ENCODE data around the gene ENO4. TPM values are rescaled to one million over a fixed set of nuclear protein-coding genes. Genes with fewer than 3 reads are reported as not detected.

Gene ENO4
- total and polyA plus RNA-seq, 12 donors, result 0.11 to 0.19 (median 0.13) TPM; not detected in 9

DNA sequence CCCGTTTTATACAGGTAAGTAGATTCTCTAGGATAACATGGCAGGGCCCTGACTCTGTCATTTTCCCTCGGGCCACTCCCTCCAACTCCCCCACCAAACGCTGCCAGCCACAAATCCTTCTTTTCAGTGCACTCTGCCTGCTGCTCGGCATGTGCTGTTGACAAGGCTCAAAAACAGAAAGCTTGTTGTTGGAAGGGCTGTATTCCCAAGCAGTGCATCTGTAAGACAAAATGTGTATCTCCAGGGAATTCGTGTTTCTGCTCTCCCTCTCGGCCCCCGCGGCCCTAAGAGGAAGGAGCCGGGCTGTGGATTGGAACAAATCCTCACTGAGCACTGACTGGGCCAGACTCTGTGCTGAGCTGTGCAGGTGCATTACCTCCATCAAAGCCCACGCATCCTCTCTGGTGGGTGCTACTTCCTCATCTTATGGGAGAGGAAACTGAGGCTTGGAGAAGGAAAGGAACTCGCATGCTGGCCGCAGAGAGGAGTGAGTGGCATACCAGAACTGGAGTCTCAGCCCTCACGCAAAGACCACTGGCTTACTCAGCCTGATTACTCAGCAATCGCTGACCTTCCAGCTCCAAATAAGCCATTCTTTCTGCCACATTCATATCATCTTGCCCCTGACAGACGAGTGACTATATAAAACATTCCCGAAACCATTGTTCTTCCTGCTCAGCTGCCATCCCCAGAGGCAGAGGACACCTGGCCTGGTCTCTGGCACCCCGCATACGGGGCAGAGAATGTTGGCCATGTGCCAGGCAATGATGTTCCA, 33.5 kb upstream of the ENO4 start:
- Histone ChIP-seq H3K4me3 (no peak overlapping the region), H3K36me3 (no peaks in the 10 kb centered on the region), H3K27me3 (peaks cover 0 to 44% (median 19%) of the 10 kb centered on the region in 7 donors), H3K27ac (no peak overlapping the region), H3K4me1 (no peaks in the 10 kb centered on the region), H3K9me3 (peaks cover 0 to 5% (median 0%) of the 10 kb centered on the region in 11 donors)
- DNase-seq (no peak), ATAC-seq (no peak)
- 61 to 69% methylated on average over 18 of the region's 18 CpGs for WGBS, 2 donors
- intact Hi-C loops (cut with DNase I), result no loop called here
- TF ChIP-seq, protein P1, sequence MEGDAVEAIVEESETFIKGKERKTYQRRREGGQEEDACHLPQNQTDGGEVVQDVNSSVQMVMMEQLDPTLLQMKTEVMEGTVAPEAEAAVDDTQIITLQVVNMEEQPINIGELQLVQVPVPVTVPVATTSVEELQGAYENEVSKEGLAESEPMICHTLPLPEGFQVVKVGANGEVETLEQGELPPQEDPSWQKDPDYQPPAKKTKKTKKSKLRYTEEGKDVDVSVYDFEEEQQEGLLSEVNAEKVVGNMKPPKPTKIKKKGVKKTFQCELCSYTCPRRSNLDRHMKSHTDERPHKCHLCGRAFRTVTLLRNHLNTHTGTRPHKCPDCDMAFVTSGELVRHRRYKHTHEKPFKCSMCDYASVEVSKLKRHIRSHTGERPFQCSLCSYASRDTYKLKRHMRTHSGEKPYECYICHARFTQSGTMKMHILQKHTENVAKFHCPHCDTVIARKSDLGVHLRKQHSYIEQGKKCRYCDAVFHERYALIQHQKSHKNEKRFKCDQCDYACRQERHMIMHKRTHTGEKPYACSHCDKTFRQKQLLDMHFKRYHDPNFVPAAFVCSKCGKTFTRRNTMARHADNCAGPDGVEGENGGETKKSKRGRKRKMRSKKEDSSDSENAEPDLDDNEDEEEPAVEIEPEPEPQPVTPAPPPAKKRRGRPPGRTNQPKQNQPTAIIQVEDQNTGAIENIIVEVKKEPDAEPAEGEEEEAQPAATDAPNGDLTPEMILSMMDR (IDR thresholded peaks at IDR 0.05), result no peak

DNA sequence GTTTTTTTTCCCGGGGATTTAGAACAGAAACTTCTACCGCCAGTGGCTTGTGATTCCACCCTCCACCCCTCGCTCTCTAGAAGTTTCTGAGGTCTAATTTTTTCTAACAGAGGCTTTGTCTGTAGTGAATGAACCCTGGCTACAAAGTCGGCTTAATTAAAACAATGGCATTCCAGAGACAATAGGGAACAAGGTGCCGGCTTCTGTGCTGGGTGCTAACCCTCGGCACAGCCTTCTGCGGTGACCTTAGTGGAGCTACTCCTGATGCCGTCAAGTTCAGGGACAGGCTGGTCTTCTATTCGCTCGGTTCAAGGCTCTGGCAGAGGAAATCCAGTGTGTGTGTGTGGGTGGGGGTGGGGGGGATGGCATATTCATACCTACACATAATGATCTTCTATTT, 32.1 kb upstream of the ENO4 start:
- intact Hi-C loops (cut with DNase I), result no loop called here
- ATAC-seq, result no peak

DNA sequence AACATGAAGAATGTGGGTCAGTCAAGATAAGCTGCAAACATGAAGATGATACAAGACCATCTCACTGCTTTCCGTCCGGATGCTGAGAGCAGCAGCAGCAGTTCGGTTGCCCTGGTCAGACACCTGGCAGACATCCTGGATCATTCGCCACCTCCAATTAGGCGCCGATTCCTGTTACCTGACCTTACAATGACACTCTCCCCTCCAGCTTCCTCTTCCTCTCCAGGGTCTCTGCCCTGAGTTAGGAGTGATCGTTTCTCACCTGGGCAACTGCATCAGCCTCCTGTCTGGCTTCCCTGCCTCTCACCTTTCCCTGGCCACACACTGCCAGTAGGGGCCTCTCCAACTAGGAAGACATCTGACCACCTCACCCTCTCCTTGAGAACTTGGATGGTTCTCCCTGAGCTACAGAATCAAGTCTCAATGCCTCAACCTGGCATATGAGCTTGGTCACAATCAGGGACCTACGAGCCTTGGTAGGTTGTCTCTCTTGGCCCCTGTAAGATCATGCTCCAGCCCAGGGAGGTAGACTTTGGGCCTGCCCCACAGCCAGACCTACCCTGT, 31.4 kb upstream of the ENO4 start:
- intact Hi-C loops (cut with DNase I), result no loop called here
- DNase-seq, result no peak
- no peak for ATAC-seq
- no peak overlapping the region for H3K27ac ChIP-seq
- no peaks in the 10 kb centered on the region for H3K4me1 ChIP-seq
- TF ChIP-seq, protein P1 (IDR thresholded peaks at IDR 0.05), result no peak
- no peaks in the 10 kb centered on the region for H3K36me3 ChIP-seq
- 64 to 69% methylated on average over 8 of the region's 8 CpGs for WGBS, 2 donors
- peaks cover 0 to 49% (median 18%) of the 10 kb centered on the region in 7 donors for H3K27me3 ChIP-seq
- peaks cover 0 to 5% (median 0%) of the 10 kb centered on the region in 11 donors for H3K9me3 ChIP-seq
- H3K4me3 ChIP-seq, result no peak overlapping the region

More for the DNA sequence above, 32.1 kb upstream of the ENO4 start:
- no peak overlapping the region for H3K27ac ChIP-seq
- WGBS, 2 donors, result 71 to 72% methylated on average over 10 of the region's 10 CpGs
- H3K27me3 ChIP-seq, result peaks cover 0 to 49% (median 18%) of the 10 kb centered on the region in 7 donors
- no peak overlapping the region for H3K4me3 ChIP-seq
- H3K9me3 ChIP-seq, result peaks cover 0 to 5% (median 0%) of the 10 kb centered on the region in 11 donors
- no peaks in the 10 kb centered on the region for H3K4me1 ChIP-seq
- H3K36me3 ChIP-seq, result no peaks in the 10 kb centered on the region
- DNase-seq, result no peak
- TF ChIP-seq, protein P1 (IDR thresholded peaks at IDR 0.05), result no peak

DNA sequence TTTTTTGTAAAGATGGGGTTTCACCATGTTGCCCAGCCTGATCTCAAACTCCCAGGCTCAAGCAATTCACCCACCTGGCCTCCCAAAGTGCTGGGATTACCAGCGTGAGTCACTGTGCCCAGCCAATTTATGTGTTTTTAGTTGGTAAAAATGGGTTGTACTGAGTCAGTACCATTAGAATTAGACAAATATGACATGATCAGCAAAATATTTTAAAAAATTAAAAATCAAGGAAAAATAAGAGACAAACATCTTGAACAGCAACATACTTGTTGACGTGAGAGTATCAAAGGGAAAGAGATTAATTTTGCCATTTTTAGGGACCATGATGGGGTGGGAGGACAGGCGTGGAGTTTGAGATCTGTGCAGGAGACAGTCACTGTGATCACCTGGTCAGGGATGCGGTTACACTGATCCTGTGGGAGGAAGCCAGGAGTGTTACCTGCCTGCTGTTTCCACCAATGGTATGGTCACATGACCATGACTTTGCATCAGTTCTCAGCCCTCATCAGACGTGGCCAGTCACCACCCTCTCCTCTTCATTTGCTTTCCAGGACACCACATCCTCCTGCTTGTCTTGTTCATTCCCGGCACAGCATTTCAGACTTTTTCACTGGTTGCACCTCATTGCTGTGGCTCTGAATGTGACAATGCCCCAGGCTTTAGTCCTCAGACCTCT, 29.2 kb upstream of the ENO4 start:
- TF ChIP-seq, protein P1 (IDR thresholded peaks at IDR 0.05), result no peak
- Histone ChIP-seq H3K4me3 (no peak overlapping the region), H3K9me3 (peaks cover 0 to 5% (median 0%) of the 10 kb centered on the region in 11 donors), H3K4me1 (no peaks in the 10 kb centered on the region), H3K27ac (no peak overlapping the region), H3K27me3 (peaks cover 0 to 44% (median 18%) of the 10 kb centered on the region in 7 donors), H3K36me3 (no peaks in the 10 kb centered on the region)
- DNase-seq (no peak), ATAC-seq (no peak)
- intact Hi-C loops (cut with DNase I), result no loop called here
- 81 to 85% methylated on average over 6 of the region's 6 CpGs for WGBS, 2 donors

All from heart right ventricle (tissue), 16 donors.